Measurements from ENCODE around the gene ABCA9. TPM values are rescaled to one million over a fixed set of nuclear protein-coding genes. Genes with fewer than 3 reads are reported as not detected.

ABCA9 gene
- total and polyA plus RNA-seq, 2 of the 13 experiments (the other 11 are each of a cell fraction or from before 2014, with no cell fraction given), result 0.04 TPM; not detected in 1

- peak; percentile 74 for TF ChIP-seq SP5 (CRISPR knock-in tag; IDR thresholded peaks at IDR 0.05; ENCODE audit: borderline replicate concordance, low read depth)
- peak; percentile 76; the same call in 1 of the 2 replicates for TF ChIP-seq ZBTB3 (CRISPR knock-in tag; IDR thresholded peaks at IDR 0.05; ENCODE audit: borderline replicate concordance, low read depth)
- 0 out of 2 replicates have a peak, but pooled peaks have one; percentile 22 for TF ChIP-seq HNF4G (IDR thresholded peaks at IDR 0.05; ENCODE audit: borderline replicate concordance, low read depth, low read length)
- TF ChIP-seq HNF4G (CRISPR knock-in tag; IDR thresholded peaks at IDR 0.05; ENCODE audit: borderline replicate concordance, low read depth), result 0 out of 2 replicates have a peak, but pooled peaks have one; percentile 26
- peak in 1 of 2 experiments; percentile 87; a peak in 2 of 4 replicates for TF ChIP-seq EP300 (IDR thresholded peaks at IDR 0.05; ENCODE audit: low read depth in 2 of 2, low read length in 2 of 2)
- peak; percentile 78 for TF ChIP-seq EP300 (CRISPR knock-in tag; IDR thresholded peaks at IDR 0.05; ENCODE audit: borderline replicate concordance)
- peak; percentile 63 for TF ChIP-seq PHF5A (CRISPR knock-in tag; IDR thresholded peaks at IDR 0.05; ENCODE audit: low read depth, unreplicated experiment)
- TF ChIP-seq, protein P1, sequence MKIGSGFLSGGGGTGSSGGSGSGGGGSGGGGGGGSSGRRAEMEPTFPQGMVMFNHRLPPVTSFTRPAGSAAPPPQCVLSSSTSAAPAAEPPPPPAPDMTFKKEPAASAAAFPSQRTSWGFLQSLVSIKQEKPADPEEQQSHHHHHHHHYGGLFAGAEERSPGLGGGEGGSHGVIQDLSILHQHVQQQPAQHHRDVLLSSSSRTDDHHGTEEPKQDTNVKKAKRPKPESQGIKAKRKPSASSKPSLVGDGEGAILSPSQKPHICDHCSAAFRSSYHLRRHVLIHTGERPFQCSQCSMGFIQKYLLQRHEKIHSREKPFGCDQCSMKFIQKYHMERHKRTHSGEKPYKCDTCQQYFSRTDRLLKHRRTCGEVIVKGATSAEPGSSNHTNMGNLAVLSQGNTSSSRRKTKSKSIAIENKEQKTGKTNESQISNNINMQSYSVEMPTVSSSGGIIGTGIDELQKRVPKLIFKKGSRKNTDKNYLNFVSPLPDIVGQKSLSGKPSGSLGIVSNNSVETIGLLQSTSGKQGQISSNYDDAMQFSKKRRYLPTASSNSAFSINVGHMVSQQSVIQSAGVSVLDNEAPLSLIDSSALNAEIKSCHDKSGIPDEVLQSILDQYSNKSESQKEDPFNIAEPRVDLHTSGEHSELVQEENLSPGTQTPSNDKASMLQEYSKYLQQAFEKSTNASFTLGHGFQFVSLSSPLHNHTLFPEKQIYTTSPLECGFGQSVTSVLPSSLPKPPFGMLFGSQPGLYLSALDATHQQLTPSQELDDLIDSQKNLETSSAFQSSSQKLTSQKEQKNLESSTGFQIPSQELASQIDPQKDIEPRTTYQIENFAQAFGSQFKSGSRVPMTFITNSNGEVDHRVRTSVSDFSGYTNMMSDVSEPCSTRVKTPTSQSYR (CRISPR knock-in tag; IDR thresholded peaks at IDR 0.05; ENCODE audit: borderline replicate concordance), result peak; percentile 50; the same call in 1 of the 2 replicates
- TF ChIP-seq FOXK2 (IDR thresholded peaks at IDR 0.05), result peak; percentile 61; the same call in 1 of the 2 replicates
- 0 out of 2 replicates have a peak, but pooled peaks have one; percentile 28 for TF ChIP-seq SATB2 (CRISPR knock-in tag; IDR thresholded peaks at IDR 0.05)
- TF ChIP-seq ZNF749 (CRISPR knock-in tag; IDR thresholded peaks at IDR 0.05; ENCODE audit: borderline replicate concordance), result peak; percentile 68; the same call in 1 of the 2 replicates
- peak; percentile 85 for TF ChIP-seq SIX1 (CRISPR knock-in tag; IDR thresholded peaks at IDR 0.05; ENCODE audit: borderline replicate concordance)
- peak; percentile 73 for TF ChIP-seq ARNTL (CRISPR knock-in tag; IDR thresholded peaks at IDR 0.05)
- TF ChIP-seq NKX3-1 (CRISPR knock-in tag; IDR thresholded peaks at IDR 0.05), result peak; percentile 89
- TF ChIP-seq, protein P2, sequence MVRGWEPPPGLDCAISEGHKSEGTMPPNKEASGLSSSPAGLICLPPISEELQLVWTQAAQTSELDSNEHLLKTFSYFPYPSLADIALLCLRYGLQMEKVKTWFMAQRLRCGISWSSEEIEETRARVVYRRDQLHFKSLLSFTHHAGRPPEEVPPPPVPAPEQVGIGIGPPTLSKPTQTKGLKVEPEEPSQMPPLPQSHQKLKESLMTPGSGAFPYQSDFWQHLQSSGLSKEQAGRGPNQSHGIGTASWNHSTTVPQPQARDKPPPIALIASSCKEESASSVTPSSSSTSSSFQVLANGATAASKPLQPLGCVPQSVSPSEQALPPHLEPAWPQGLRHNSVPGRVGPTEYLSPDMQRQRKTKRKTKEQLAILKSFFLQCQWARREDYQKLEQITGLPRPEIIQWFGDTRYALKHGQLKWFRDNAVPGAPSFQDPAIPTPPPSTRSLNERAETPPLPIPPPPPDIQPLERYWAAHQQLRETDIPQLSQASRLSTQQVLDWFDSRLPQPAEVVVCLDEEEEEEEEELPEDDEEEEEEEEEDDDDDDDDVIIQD (CRISPR knock-in tag; IDR thresholded peaks at IDR 0.05; ENCODE audit: low read depth), result peak; percentile 95; the same call in 1 of the 2 replicates
- peak; percentile 55; the same call in 1 of the 2 replicates for TF ChIP-seq ZFP36L1 (CRISPR knock-in tag; IDR thresholded peaks at IDR 0.05)
- peak; percentile 85; the same call in 1 of the 2 replicates for TF ChIP-seq SOX13 (IDR thresholded peaks at IDR 0.05)
- peak in 1 of 2 experiments; percentile 97; a peak in 2 of 4 replicates for TF ChIP-seq SOX13 (CRISPR knock-in tag; conservative IDR thresholded peaks at IDR 0.05 in 1 of 2, IDR thresholded peaks at IDR 0.05 in 1 of 2)
- peak; percentile 96 for TF ChIP-seq NCOA2 (CRISPR knock-in tag; IDR thresholded peaks at IDR 0.05)
- peak; percentile 37 for TF ChIP-seq DRAP1 (CRISPR knock-in tag; IDR thresholded peaks at IDR 0.05)
- TF ChIP-seq, protein P3, sequence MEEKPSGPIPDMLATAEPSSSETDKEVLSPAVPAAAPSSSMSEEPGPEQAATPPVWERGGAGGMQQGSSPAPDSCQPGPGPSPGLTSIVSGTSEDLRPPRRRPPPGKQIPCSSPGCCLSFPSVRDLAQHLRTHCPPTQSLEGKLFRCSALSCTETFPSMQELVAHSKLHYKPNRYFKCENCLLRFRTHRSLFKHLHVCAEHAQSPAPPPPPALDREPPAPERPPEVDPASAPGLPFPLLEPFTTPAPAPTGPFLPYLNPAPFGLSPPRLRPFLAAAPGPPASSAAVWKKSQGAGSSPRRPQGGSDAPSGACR (CRISPR knock-in tag; IDR thresholded peaks at IDR 0.05), result peak; percentile 38; the same call in 1 of the 2 replicates
- peak; percentile 94 for TF ChIP-seq MED1 (CRISPR knock-in tag; IDR thresholded peaks at IDR 0.05)
- TF ChIP-seq ZNF772 (CRISPR knock-in tag; IDR thresholded peaks at IDR 0.05), result peak; percentile 67; the same call in 1 of the 2 replicates
- TF ChIP-seq TEF (CRISPR knock-in tag; IDR thresholded peaks at IDR 0.05), result peak; percentile 48; the same call in 1 of the 2 replicates
- peak; percentile 74; the same call in 1 of the 2 replicates for TF ChIP-seq SALL1 (CRISPR knock-in tag; IDR thresholded peaks at IDR 0.05)
These were observed 12.1 kb upstream of the ABCA9 start (continued) for GRCh38 chr17:69072803-69073256.
